Retinal pigment epithelial cell (primary cell): ENCODE results near the gene RBM18.

Experiments used
- DNase-seq: peaks from one replicate; pipeline ENCODE4 v3.0.0-alpha.2; 2010; ENCODE audit warnings: low read depth
- H3K4me3 ChIP-seq: 2 replicates; pipeline ENCODE4 v1.5.1; 2011; ENCODE audit warnings: mild to moderate bottlenecking, low read length, control low read depth, moderate library complexity
- CTCF ChIP-seq: conservative IDR thresholded peaks from 2 replicates; pipeline ENCODE4 v1.5.1; 2011; ENCODE audit warnings: low read depth, low read length, control low read depth, inconsistent platforms

RBM18 gene

GRCh38 chr9:122205176-122205575 lies 59.5 kb downstream of the RBM18 start:
- H3K4me3 ChIP-seq: no peak overlapping the region
- no peak for TF ChIP-seq CTCF
- no peak for DNase-seq

- no peak for TF ChIP-seq CTCF
- DNase-seq: no peak
Measured at GRCh38 chr9:122204491-122204890, 60.1 kb downstream of the RBM18 start.

GRCh38 chr9:122204055-122204454 lies 60.6 kb downstream of the RBM18 start:
- no peak overlapping the region for H3K4me3 ChIP-seq
- no peak for DNase-seq
- no peak for TF ChIP-seq CTCF

More at GRCh38 chr9:122204491-122204890, 60.1 kb downstream of the RBM18 start:
- no peak overlapping the region for H3K4me3 ChIP-seq

- H3K4me3 ChIP-seq: no peak overlapping the region
- no peak for DNase-seq
- TF ChIP-seq CTCF: no peak
Measured at GRCh38 chr9:122202111-122202510, 62.5 kb downstream of the RBM18 start.

- DNase-seq: no peak
- no peak for TF ChIP-seq CTCF
- no peak overlapping the region for H3K4me3 ChIP-seq
Measured at GRCh38 chr9:122201641-122202040, 63.0 kb downstream of the RBM18 start.

- TF ChIP-seq CTCF: no peak
- DNase-seq: no peak
- no peak overlapping the region for H3K4me3 ChIP-seq
Measured at GRCh38 chr9:122200960-122201595, 63.6 kb downstream of the RBM18 start.

- DNase-seq: no peak
- H3K4me3 ChIP-seq: no peak overlapping the region
- TF ChIP-seq CTCF: no peak
Measured at GRCh38 chr9:122197882-122198281, 66.8 kb downstream of the RBM18 start.
